ENCODE results near the gene C1orf122. TPM values are rescaled to one million over a fixed set of nuclear protein-coding genes. Genes with fewer than 3 reads are reported as not detected.

C1orf122 gene
- total RNA-seq, 1 donor from 2014 or later, result 51.8 TPM

DNA sequence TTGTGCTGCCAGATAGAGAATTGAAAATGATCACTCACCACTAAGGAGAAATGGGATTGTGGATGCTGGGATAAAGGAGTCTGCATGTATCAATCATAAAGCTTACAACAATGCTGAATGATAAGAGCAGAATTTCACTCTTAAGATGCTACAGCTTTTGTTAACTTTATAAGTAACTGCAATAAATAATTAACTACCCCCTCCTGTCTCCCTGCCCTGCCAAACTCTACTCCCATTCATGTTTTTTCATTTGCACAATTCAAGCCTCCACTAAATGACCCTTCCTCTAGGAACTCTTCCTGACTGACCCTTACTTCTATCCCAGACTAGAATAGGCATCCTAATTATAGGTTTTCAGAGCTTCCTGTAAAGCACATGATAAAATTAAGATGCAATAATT, 36.9 kb downstream of the C1orf122 start:
- Histone ChIP-seq H3K9me3 (no peaks in the 10 kb centered on the region), H3K4me1 (peaks cover 41% of the 10 kb centered on the region), H3K27me3 (no peaks in the 10 kb centered on the region), H3K4me3 (no peak overlapping the region), H3K27ac (no peak overlapping the region), H3K36me3 (peaks cover 0 to 4% of the 10 kb centered on the region in 2 donors)
- intact Hi-C loops (cut with DNase I), result no loop called here
- TF ChIP-seq, protein P1, sequence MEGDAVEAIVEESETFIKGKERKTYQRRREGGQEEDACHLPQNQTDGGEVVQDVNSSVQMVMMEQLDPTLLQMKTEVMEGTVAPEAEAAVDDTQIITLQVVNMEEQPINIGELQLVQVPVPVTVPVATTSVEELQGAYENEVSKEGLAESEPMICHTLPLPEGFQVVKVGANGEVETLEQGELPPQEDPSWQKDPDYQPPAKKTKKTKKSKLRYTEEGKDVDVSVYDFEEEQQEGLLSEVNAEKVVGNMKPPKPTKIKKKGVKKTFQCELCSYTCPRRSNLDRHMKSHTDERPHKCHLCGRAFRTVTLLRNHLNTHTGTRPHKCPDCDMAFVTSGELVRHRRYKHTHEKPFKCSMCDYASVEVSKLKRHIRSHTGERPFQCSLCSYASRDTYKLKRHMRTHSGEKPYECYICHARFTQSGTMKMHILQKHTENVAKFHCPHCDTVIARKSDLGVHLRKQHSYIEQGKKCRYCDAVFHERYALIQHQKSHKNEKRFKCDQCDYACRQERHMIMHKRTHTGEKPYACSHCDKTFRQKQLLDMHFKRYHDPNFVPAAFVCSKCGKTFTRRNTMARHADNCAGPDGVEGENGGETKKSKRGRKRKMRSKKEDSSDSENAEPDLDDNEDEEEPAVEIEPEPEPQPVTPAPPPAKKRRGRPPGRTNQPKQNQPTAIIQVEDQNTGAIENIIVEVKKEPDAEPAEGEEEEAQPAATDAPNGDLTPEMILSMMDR (IDR thresholded peaks at IDR 0.05), result no peak
- TF ChIP-seq POLR2AphosphoS5 (IDR thresholded peaks at IDR 0.05; ENCODE audit: insufficient read depth in 1 of 2, low read depth in 1 of 2), result no peak
- TF ChIP-seq POLR2A (IDR thresholded peaks at IDR 0.05), result no peak
- no peak for DNase-seq (ENCODE audit: extremely low spot score in 2 of 2)

DNA sequence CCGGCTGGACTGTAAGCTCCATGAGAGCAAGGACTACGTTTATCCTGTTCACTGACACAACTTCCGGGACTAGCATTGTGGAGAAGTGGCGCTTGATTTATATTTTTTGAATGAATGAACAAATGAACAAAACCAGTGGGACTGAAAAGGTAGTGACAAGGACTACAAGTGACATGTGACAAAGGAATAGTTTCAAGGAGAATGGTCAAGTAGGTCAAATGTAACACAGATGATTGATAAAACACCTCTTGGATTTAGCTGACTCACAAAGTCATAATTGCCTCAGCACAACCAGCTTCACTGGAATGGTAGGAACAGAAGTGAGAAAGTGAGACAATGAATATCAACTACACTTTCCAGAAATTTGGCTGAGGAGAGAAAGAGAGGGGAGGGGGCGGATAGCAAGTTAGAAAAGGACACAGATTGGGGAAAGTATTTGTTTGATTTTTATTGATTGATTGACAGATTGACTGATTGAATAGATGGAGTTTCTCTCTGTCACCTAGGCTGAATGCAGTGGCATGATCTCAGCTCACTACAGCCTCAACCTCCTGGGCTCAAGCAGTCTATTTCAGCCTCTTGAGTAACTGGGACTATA, 37.6 kb downstream of the C1orf122 start:
- Histone ChIP-seq H3K4me1 (peaks cover 47% of the 10 kb centered on the region), H3K36me3 (no peaks in the 10 kb centered on the region), H3K27ac (no peak overlapping the region), H3K27me3 (no peaks in the 10 kb centered on the region), H3K4me3 (no peak overlapping the region), H3K9me3 (no peaks in the 10 kb centered on the region)
- no peak for DNase-seq (ENCODE audit: extremely low spot score in 2 of 2)
- intact Hi-C loops (cut with DNase I), result no loop called here
- TF ChIP-seq POLR2AphosphoS5 (IDR thresholded peaks at IDR 0.05; ENCODE audit: insufficient read depth in 1 of 2, low read depth in 1 of 2) (no peak), POLR2A (IDR thresholded peaks at IDR 0.05) (no peak)
- TF ChIP-seq, protein P1 (IDR thresholded peaks at IDR 0.05), result no peak

DNA sequence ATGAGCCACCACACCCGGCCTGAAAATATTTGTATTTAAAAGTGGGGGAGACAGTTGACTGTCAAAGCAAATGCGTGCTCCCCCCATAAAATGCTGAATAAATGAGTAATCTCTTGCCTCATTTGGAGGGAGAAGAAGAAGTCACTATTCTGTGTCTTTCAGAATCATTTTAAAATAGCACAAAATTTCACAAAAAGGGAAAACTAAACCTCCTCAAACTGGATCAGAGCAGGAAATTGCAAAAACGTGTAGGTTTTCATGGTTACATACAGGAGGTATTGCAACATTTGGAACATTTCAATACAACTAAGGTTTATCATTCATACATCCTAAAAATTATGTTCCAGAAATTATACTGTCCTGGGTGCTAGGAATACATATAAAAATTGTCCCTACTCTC, 38.2 kb downstream of the C1orf122 start:
- peaks cover 51% of the 10 kb centered on the region for H3K4me1 ChIP-seq
- H3K4me3 ChIP-seq, result no peak overlapping the region
- no peak overlapping the region for H3K27ac ChIP-seq
- H3K36me3 ChIP-seq, result no peaks in the 10 kb centered on the region
- no peak for TF ChIP-seq POLR2A (IDR thresholded peaks at IDR 0.05)
- no peaks in the 10 kb centered on the region for H3K27me3 ChIP-seq
- H3K9me3 ChIP-seq, result no peaks in the 10 kb centered on the region
- no peak for DNase-seq (ENCODE audit: extremely low spot score in 2 of 2)
- intact Hi-C loops (cut with DNase I), result no loop called here

- Histone ChIP-seq H3K36me3 (no peaks in the 10 kb centered on the region), H3K9me3 (no peaks in the 10 kb centered on the region), H3K4me3 (no peak overlapping the region), H3K4me1 (peaks cover 52% of the 10 kb centered on the region), H3K27me3 (no peaks in the 10 kb centered on the region), H3K27ac (no peak overlapping the region)
- intact Hi-C loops (cut with DNase I), result no loop called here
- TF ChIP-seq POLR2AphosphoS5 (IDR thresholded peaks at IDR 0.05; ENCODE audit: insufficient read depth in 1 of 2, low read depth in 1 of 2) (no peak), POLR2A (IDR thresholded peaks at IDR 0.05) (no peak)
- TF ChIP-seq, protein P1 (IDR thresholded peaks at IDR 0.05), result no peak
- DNase-seq (ENCODE audit: extremely low spot score in 2 of 2), result no peak
These were observed 39.2 kb downstream of the C1orf122 start for GRCh38 chr1:37846647-37847339.

GRCh38 chr1:37849480-37849879, 41.9 kb downstream of the C1orf122 start:
- peaks cover 67% of the 10 kb centered on the region for H3K4me1 ChIP-seq
- peaks cover 0 to 2% of the 10 kb centered on the region in 2 donors for H3K36me3 ChIP-seq
- intact Hi-C loops (cut with DNase I), result no loop called here
- H3K27ac ChIP-seq, result no peak overlapping the region
- TF ChIP-seq POLR2A (IDR thresholded peaks at IDR 0.05) (no peak), POLR2AphosphoS5 (IDR thresholded peaks at IDR 0.05; ENCODE audit: insufficient read depth in 1 of 2, low read depth in 1 of 2) (no peak)
- TF ChIP-seq, protein P1 (IDR thresholded peaks at IDR 0.05), result no peak
- H3K9me3 ChIP-seq, result no peaks in the 10 kb centered on the region
- H3K4me3 ChIP-seq, result no peak overlapping the region
- H3K27me3 ChIP-seq, result no peaks in the 10 kb centered on the region
- DNase-seq (ENCODE audit: extremely low spot score in 2 of 2), result no peak
